Measurements from ENCODE around the gene GSTM3.

GSTM3 gene

GRCh38 chr1:109739738-109740614 lies 862 bp downstream of the GSTM3 start:
- H3K27ac ChIP-seq (ENCODE audit: low read depth, low read length, severe bottlenecking), result peak overlapping the region; percentile 41
- no peaks in the 10 kb centered on the region for H3K9me3 ChIP-seq (ENCODE audit: control insufficient read depth, low read length)
- peak overlapping the region; percentile 55 for H3K4me3 ChIP-seq (ENCODE audit: extremely low read depth, insufficient read depth, low read length, poor library complexity, severe bottlenecking)
- WGBS, 2 experiments (ENCODE audit: insufficient coverage in 2 of 2), result 3 to 4% methylated on average over 56 to 69 of the region's 86 CpGs
- H3K36me3 ChIP-seq (ENCODE audit: control insufficient read depth, insufficient read depth, low read length), result peaks cover 17% of the 10 kb centered on the region
- no peaks in the 10 kb centered on the region for H3K4me1 ChIP-seq (ENCODE audit: control insufficient read depth, insufficient read depth, low read length, poor library complexity, severe bottlenecking)

- H3K4me3 ChIP-seq (ENCODE audit: extremely low read depth, insufficient read depth, low read length, poor library complexity, severe bottlenecking), result no peak overlapping the region
- no peak overlapping the region for H3K27ac ChIP-seq (ENCODE audit: low read depth, low read length, severe bottlenecking)
- peaks cover 17% of the 10 kb centered on the region for H3K36me3 ChIP-seq (ENCODE audit: control insufficient read depth, insufficient read depth, low read length)
- H3K9me3 ChIP-seq (ENCODE audit: control insufficient read depth, low read length), result peaks cover 5% of the 10 kb centered on the region
- 93% methylated on average over 2 of the region's 4 CpGs; no CpG with 5 or more reads in 1 of the 2 experiments for WGBS, 2 experiments (ENCODE audit: insufficient coverage in 2 of 2)
- peaks cover 4% of the 10 kb centered on the region for H3K4me1 ChIP-seq (ENCODE audit: control insufficient read depth, insufficient read depth, low read length, poor library complexity, severe bottlenecking)
Observed at GRCh38 chr1:109733236-109733870, 7.5 kb downstream of the GSTM3 start.

- WGBS, 2 experiments (ENCODE audit: insufficient coverage in 2 of 2), result 73 to 78% methylated on average over 2 of the region's 3 CpGs
- Histone ChIP-seq H3K4me3 (ENCODE audit: extremely low read depth, insufficient read depth, low read length, poor library complexity, severe bottlenecking) (no peak overlapping the region), H3K4me1 (ENCODE audit: control insufficient read depth, insufficient read depth, low read length, poor library complexity, severe bottlenecking) (peaks cover 4% of the 10 kb centered on the region), H3K27ac (ENCODE audit: low read depth, low read length, severe bottlenecking) (no peak overlapping the region), H3K36me3 (ENCODE audit: control insufficient read depth, insufficient read depth, low read length) (peaks cover 9% of the 10 kb centered on the region), H3K9me3 (ENCODE audit: control insufficient read depth, low read length) (peaks cover 5% of the 10 kb centered on the region)
Observed at GRCh38 chr1:109732390-109732881, 8.4 kb downstream of the GSTM3 start.

GRCh38 chr1:109730666-109731065 lies 10.2 kb downstream of the GSTM3 start:
- H3K4me3 ChIP-seq (ENCODE audit: extremely low read depth, insufficient read depth, low read length, poor library complexity, severe bottlenecking), result no peak overlapping the region
- peaks cover 4% of the 10 kb centered on the region for H3K4me1 ChIP-seq (ENCODE audit: control insufficient read depth, insufficient read depth, low read length, poor library complexity, severe bottlenecking)
- 70 to 85% methylated on average over 6 of the region's 6 CpGs for WGBS, 2 experiments (ENCODE audit: insufficient coverage in 2 of 2)
- H3K27ac ChIP-seq (ENCODE audit: low read depth, low read length, severe bottlenecking), result no peak overlapping the region
- H3K36me3 ChIP-seq (ENCODE audit: control insufficient read depth, insufficient read depth, low read length), result no peaks in the 10 kb centered on the region
- peaks cover 5% of the 10 kb centered on the region for H3K9me3 ChIP-seq (ENCODE audit: control insufficient read depth, low read length)

- WGBS, 2 experiments (ENCODE audit: insufficient coverage in 2 of 2), result 87 to 89% methylated on average over 4 to 6 of the region's 7 CpGs
- Histone ChIP-seq H3K4me1 (ENCODE audit: control insufficient read depth, insufficient read depth, low read length, poor library complexity, severe bottlenecking) (peaks cover 4% of the 10 kb centered on the region), H3K36me3 (ENCODE audit: control insufficient read depth, insufficient read depth, low read length) (no peaks in the 10 kb centered on the region), H3K9me3 (ENCODE audit: control insufficient read depth, low read length) (peaks cover 4% of the 10 kb centered on the region), H3K27ac (ENCODE audit: low read depth, low read length, severe bottlenecking) (no peak overlapping the region), H3K4me3 (ENCODE audit: extremely low read depth, insufficient read depth, low read length, poor library complexity, severe bottlenecking) (no peak overlapping the region)
Observed at GRCh38 chr1:109728870-109729269, 12.0 kb downstream of the GSTM3 start.

- Histone ChIP-seq H3K9me3 (ENCODE audit: control insufficient read depth, low read length) (no peaks in the 10 kb centered on the region), H3K4me3 (ENCODE audit: extremely low read depth, insufficient read depth, low read length, poor library complexity, severe bottlenecking) (no peak overlapping the region), H3K36me3 (ENCODE audit: control insufficient read depth, insufficient read depth, low read length) (no peaks in the 10 kb centered on the region), H3K27ac (ENCODE audit: low read depth, low read length, severe bottlenecking) (no peak overlapping the region), H3K4me1 (ENCODE audit: control insufficient read depth, insufficient read depth, low read length, poor library complexity, severe bottlenecking) (peaks cover under 1% of the 10 kb centered on the region)
- 92 to 100% methylated on average over 8 to 10 of the region's 12 CpGs for WGBS, 2 experiments (ENCODE audit: insufficient coverage in 2 of 2)
Observed at GRCh38 chr1:109726728-109727373, 14.0 kb downstream of the GSTM3 start.

- Histone ChIP-seq H3K36me3 (ENCODE audit: control insufficient read depth, insufficient read depth, low read length) (no peaks in the 10 kb centered on the region), H3K4me3 (ENCODE audit: extremely low read depth, insufficient read depth, low read length, poor library complexity, severe bottlenecking) (no peak overlapping the region), H3K27ac (ENCODE audit: low read depth, low read length, severe bottlenecking) (no peak overlapping the region), H3K4me1 (ENCODE audit: control insufficient read depth, insufficient read depth, low read length, poor library complexity, severe bottlenecking) (no peaks in the 10 kb centered on the region), H3K9me3 (ENCODE audit: control insufficient read depth, low read length) (no peaks in the 10 kb centered on the region)
- 100% methylated on average over 1 of the region's 1 CpG; no CpG with 5 or more reads in 1 of the 2 experiments for WGBS, 2 experiments (ENCODE audit: insufficient coverage in 2 of 2)
Observed at GRCh38 chr1:109726007-109726406, 14.8 kb downstream of the GSTM3 start.

- Histone ChIP-seq H3K36me3 (ENCODE audit: control insufficient read depth, insufficient read depth, low read length) (no peaks in the 10 kb centered on the region), H3K4me1 (ENCODE audit: control insufficient read depth, insufficient read depth, low read length, poor library complexity, severe bottlenecking) (no peaks in the 10 kb centered on the region), H3K27ac (ENCODE audit: low read depth, low read length, severe bottlenecking) (no peak overlapping the region), H3K4me3 (ENCODE audit: extremely low read depth, insufficient read depth, low read length, poor library complexity, severe bottlenecking) (no peak overlapping the region), H3K9me3 (ENCODE audit: control insufficient read depth, low read length) (no peaks in the 10 kb centered on the region)
- WGBS, 2 experiments (ENCODE audit: insufficient coverage in 2 of 2), result 79 to 92% methylated on average over 4 of the region's 4 CpGs
Observed at GRCh38 chr1:109725510-109725909, 15.3 kb downstream of the GSTM3 start.

- H3K27ac ChIP-seq (ENCODE audit: low read depth, low read length, severe bottlenecking), result no peak overlapping the region
- no peak overlapping the region for H3K4me3 ChIP-seq (ENCODE audit: extremely low read depth, insufficient read depth, low read length, poor library complexity, severe bottlenecking)
- H3K36me3 ChIP-seq (ENCODE audit: control insufficient read depth, insufficient read depth, low read length), result no peaks in the 10 kb centered on the region
- no peaks in the 10 kb centered on the region for H3K4me1 ChIP-seq (ENCODE audit: control insufficient read depth, insufficient read depth, low read length, poor library complexity, severe bottlenecking)
- H3K9me3 ChIP-seq (ENCODE audit: control insufficient read depth, low read length), result no peaks in the 10 kb centered on the region
- WGBS, 2 experiments (ENCODE audit: insufficient coverage in 2 of 2), result 76 to 100% methylated on average over 2 to 3 of the region's 5 CpGs
Observed at GRCh38 chr1:109724933-109725332, 15.9 kb downstream of the GSTM3 start.

GRCh38 chr1:109722908-109723691 lies 17.7 kb downstream of the GSTM3 start:
- H3K9me3 ChIP-seq (ENCODE audit: control insufficient read depth, low read length), result no peaks in the 10 kb centered on the region
- no peaks in the 10 kb centered on the region for H3K36me3 ChIP-seq (ENCODE audit: control insufficient read depth, insufficient read depth, low read length)
- no peak overlapping the region for H3K4me3 ChIP-seq (ENCODE audit: extremely low read depth, insufficient read depth, low read length, poor library complexity, severe bottlenecking)
- H3K4me1 ChIP-seq (ENCODE audit: control insufficient read depth, insufficient read depth, low read length, poor library complexity, severe bottlenecking), result no peaks in the 10 kb centered on the region
- 88 to 94% methylated on average over 5 of the region's 7 CpGs for WGBS, 2 experiments (ENCODE audit: insufficient coverage in 2 of 2)
- H3K27ac ChIP-seq (ENCODE audit: low read depth, low read length, severe bottlenecking), result no peak overlapping the region

Measured in mesodermal cell (in vitro differentiated cells).